ENCODE data around the gene ITGA1. TPM values are rescaled to one million over a fixed set of nuclear protein-coding genes. Genes with fewer than 3 reads are reported as not detected.

ITGA1 gene
- total RNA-seq, 1 experiment from 2014 or later: 4.0 TPM

GRCh38 chr5:53003144-53003543, 215.4 kb downstream of the ITGA1 start:
- Histone ChIP-seq H3K27me3 (ENCODE audit: insufficient read depth, low read depth) (no peaks in the 10 kb centered on the region), H3K4me2 (no peak overlapping the region), H2AFZ (no peak overlapping the region), H3K9me2 (ENCODE audit: insufficient read depth) (no peaks in the 10 kb centered on the region; the same call in 1 of the 2 replicates), H4K20me1 (ENCODE audit: insufficient read depth) (0 out of 2 replicates have a peak, but pooled peaks cover 5% of the 10 kb centered on the region), H3K79me2 (ENCODE audit: low read depth) (peaks cover 81% of the 10 kb centered on the region), H3K27ac (no peak overlapping the region), H3F3A (ENCODE audit: insufficient read depth, low read depth) (peaks cover 14% of the 10 kb centered on the region; the same call in 1 of the 2 replicates), H3K4me1 (replicated peaks; ENCODE audit: insufficient read depth) (peaks cover 21% of the 10 kb centered on the region), H3K4me3 (no peak overlapping the region), H3K9me3 (ENCODE audit: insufficient read depth, low read depth) (no peaks in the 10 kb centered on the region), H3K36me3 (ENCODE audit: low read depth) (peaks cover 49% of the 10 kb centered on the region)
- POLR2A ChIA-PET (ENCODE audit: unreplicated experiment): interaction anchor here (0.7 kb wide), 1 partner anchor 12 kb away, joined by 4 read pairs; no protein-coding TSS in a partner anchor
- no TSS peak for BruUV-seq (replicated peaks)
- no peak for DNase-seq
- intact Hi-C loops (cut with micrococcal nuclease; ENCODE audit: unreplicated experiment): no loop called here
- TF ChIP-seq EZH2 (IDR thresholded peaks at IDR 0.05; ENCODE audit: low read depth): no peak
- TF ChIP-seq, protein P1, sequence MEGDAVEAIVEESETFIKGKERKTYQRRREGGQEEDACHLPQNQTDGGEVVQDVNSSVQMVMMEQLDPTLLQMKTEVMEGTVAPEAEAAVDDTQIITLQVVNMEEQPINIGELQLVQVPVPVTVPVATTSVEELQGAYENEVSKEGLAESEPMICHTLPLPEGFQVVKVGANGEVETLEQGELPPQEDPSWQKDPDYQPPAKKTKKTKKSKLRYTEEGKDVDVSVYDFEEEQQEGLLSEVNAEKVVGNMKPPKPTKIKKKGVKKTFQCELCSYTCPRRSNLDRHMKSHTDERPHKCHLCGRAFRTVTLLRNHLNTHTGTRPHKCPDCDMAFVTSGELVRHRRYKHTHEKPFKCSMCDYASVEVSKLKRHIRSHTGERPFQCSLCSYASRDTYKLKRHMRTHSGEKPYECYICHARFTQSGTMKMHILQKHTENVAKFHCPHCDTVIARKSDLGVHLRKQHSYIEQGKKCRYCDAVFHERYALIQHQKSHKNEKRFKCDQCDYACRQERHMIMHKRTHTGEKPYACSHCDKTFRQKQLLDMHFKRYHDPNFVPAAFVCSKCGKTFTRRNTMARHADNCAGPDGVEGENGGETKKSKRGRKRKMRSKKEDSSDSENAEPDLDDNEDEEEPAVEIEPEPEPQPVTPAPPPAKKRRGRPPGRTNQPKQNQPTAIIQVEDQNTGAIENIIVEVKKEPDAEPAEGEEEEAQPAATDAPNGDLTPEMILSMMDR (conservative IDR thresholded peaks at IDR 0.05): no peak
- CTCF ChIA-PET: no interaction called here

DNA sequence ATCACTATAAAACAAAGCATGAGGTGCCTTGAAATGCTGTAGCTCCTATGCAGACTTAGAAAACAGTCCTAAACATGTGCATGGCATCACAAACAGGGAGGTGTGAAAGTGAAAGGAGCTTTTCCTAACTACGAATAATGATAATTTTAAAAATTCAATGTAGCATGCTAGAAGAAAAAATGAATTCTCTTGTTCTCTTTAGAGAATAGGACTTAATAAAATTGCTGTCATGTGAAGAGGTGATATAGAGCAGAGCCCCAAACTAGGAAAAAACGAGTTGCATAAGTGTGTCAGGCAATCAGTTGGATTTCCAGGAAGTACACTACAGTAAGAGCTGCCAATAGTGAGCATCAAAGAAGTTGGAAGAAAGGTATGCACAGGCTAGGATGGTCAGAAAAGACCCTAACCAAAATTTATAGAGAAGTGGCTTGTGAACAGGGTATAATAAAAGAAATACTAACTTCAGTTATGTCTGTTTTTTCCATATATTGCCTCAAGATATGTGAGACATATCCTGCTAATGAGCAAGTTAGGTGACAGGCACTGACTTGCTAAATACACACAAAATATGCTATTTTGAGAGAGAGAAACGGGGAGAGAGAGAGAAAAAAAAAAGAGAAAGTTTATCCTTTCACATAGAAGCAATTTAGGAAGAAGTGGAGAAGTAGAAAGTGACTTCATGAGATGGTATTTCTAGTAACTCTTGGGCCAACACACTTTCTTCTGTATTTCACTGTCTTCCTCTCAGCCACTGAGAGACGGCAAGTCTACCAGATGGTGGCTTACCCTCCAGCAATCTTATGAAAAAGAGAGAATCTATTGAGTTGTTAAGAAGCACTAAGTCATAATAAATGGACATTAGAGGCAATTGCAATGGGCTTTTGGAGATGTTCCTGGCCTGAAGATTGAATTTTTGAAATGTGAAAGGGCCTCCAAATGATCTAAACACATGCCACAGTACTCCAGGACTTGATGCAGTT, 219.5 kb downstream of the ITGA1 start:
- DNase-seq: no peak
- TF ChIP-seq EZH2 (IDR thresholded peaks at IDR 0.05; ENCODE audit: low read depth): no peak
- TF ChIP-seq, protein P1 (conservative IDR thresholded peaks at IDR 0.05): no peak
- Histone ChIP-seq H3K9me2 (ENCODE audit: insufficient read depth) (no peaks in the 10 kb centered on the region; the same call in 1 of the 2 replicates), H3K79me2 (ENCODE audit: low read depth) (peaks cover 63% of the 10 kb centered on the region), H3K4me2 (no peak overlapping the region), H3F3A (ENCODE audit: insufficient read depth, low read depth) (peaks cover 22% of the 10 kb centered on the region; the same call in 1 of the 2 replicates), H3K4me1 (replicated peaks; ENCODE audit: insufficient read depth) (peaks cover 16% of the 10 kb centered on the region), H3K4me3 (no peak overlapping the region), H3K9me3 (ENCODE audit: insufficient read depth, low read depth) (no peaks in the 10 kb centered on the region), H3K36me3 (ENCODE audit: low read depth) (peaks cover 44% of the 10 kb centered on the region), H3K27me3 (ENCODE audit: insufficient read depth, low read depth) (no peaks in the 10 kb centered on the region), H2AFZ (no peak overlapping the region), H4K20me1 (ENCODE audit: insufficient read depth) (no peaks in the 10 kb centered on the region), H3K27ac (peak overlapping the region; percentile 6; the same call in 1 of the 2 replicates)
- intact Hi-C loops (cut with micrococcal nuclease; ENCODE audit: unreplicated experiment): no loop called here
- BruUV-seq (replicated peaks): no TSS peak
- ChIA-PET POLR2A (ENCODE audit: unreplicated experiment) (no interaction called here), CTCF (no interaction called here)

GRCh38 chr5:53008751-53009150, 221.0 kb downstream of the ITGA1 start:
- Histone ChIP-seq H2AFZ (no peak overlapping the region), H3K4me3 (no peak overlapping the region), H3K4me1 (replicated peaks; ENCODE audit: insufficient read depth) (peaks cover 16% of the 10 kb centered on the region; the same call in 1 of the 2 replicates), H3K9me2 (ENCODE audit: insufficient read depth) (no peaks in the 10 kb centered on the region; the same call in 1 of the 2 replicates), H3K79me2 (ENCODE audit: low read depth) (peaks cover 64% of the 10 kb centered on the region), H3F3A (ENCODE audit: insufficient read depth, low read depth) (peaks cover 20% of the 10 kb centered on the region), H3K36me3 (ENCODE audit: low read depth) (peaks cover 30% of the 10 kb centered on the region), H4K20me1 (ENCODE audit: insufficient read depth) (no peaks in the 10 kb centered on the region), H3K27ac (no peak overlapping the region), H3K27me3 (ENCODE audit: insufficient read depth, low read depth) (no peaks in the 10 kb centered on the region), H3K9me3 (ENCODE audit: insufficient read depth, low read depth) (no peaks in the 10 kb centered on the region), H3K4me2 (no peak overlapping the region)
- no TSS peak for BruUV-seq (replicated peaks)
- DNase-seq: no peak
- ChIA-PET POLR2A (ENCODE audit: unreplicated experiment) (no interaction called here), CTCF (no interaction called here)
- TF ChIP-seq, protein P1 (conservative IDR thresholded peaks at IDR 0.05): no peak
- no peak for TF ChIP-seq EZH2 (IDR thresholded peaks at IDR 0.05; ENCODE audit: low read depth)
- intact Hi-C loops (cut with micrococcal nuclease; ENCODE audit: unreplicated experiment): no loop called here

Other genes with a start within 250 kb of the ITGA1 start
- gene PELO, start within 50 bp of the ITGA1 start, total RNA-seq (2021): 19.8 and 21.5 TPM in 2 replicates
- gene ITGA2, start 201.4 kb downstream of the ITGA1 start, total RNA-seq (2021): 24.7 and 35.8 TPM in 2 replicates